ENCODE results near the gene LMO7. TPM values are rescaled to one million over a fixed set of nuclear protein-coding genes. Genes with fewer than 3 reads are reported as not detected.

The LMO7 gene
- total and polyA plus RNA-seq, 10 donors, result 2.2 to 15.5 (median 8.2) TPM

GRCh38 chr13:75787249-75787928 is 151.3 kb downstream of the LMO7 start:
- Histone ChIP-seq H3K4me3 (no peak overlapping the region), H3K4me1 (no peaks in the 10 kb centered on the region), H3K27ac (no peak overlapping the region), H3K9me3 (peaks cover 0 to 5% (median 0%) of the 10 kb centered on the region in 8 donors), H3K27me3 (replicated peaks in 1 of 7) (no peaks in the 10 kb centered on the region), H3K36me3 (no peaks in the 10 kb centered on the region)
- no peak for DNase-seq
- 81 to 87% (median 84%) methylated on average over 7 of the region's 7 CpGs for WGBS, 5 donors
- intact Hi-C loops (cut with DNase I; ENCODE audit: low total_unique reads), result no loop called here
- TF ChIP-seq POLR2AphosphoS5 (IDR thresholded peaks at IDR 0.05), result no peak
- TF ChIP-seq POLR2A (IDR thresholded peaks at IDR 0.05), result no peak
- TF ChIP-seq, protein P1, sequence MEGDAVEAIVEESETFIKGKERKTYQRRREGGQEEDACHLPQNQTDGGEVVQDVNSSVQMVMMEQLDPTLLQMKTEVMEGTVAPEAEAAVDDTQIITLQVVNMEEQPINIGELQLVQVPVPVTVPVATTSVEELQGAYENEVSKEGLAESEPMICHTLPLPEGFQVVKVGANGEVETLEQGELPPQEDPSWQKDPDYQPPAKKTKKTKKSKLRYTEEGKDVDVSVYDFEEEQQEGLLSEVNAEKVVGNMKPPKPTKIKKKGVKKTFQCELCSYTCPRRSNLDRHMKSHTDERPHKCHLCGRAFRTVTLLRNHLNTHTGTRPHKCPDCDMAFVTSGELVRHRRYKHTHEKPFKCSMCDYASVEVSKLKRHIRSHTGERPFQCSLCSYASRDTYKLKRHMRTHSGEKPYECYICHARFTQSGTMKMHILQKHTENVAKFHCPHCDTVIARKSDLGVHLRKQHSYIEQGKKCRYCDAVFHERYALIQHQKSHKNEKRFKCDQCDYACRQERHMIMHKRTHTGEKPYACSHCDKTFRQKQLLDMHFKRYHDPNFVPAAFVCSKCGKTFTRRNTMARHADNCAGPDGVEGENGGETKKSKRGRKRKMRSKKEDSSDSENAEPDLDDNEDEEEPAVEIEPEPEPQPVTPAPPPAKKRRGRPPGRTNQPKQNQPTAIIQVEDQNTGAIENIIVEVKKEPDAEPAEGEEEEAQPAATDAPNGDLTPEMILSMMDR (IDR thresholded peaks at IDR 0.05 in 8 of 11, conservative IDR thresholded peaks at IDR 0.05 in 3 of 11), result no peak

- WGBS, 5 donors, result 32 to 63% (median 42%) methylated on average over 3 of the region's 3 CpGs
- Histone ChIP-seq H3K4me3 (no peak overlapping the region), H3K9me3 (no peaks in the 10 kb centered on the region), H3K27ac (no peak overlapping the region), H3K4me1 (peaks cover 0 to 6% (median 0%) of the 10 kb centered on the region in 6 donors), H3K27me3 (replicated peaks in 1 of 7) (no peaks in the 10 kb centered on the region), H3K36me3 (no peaks in the 10 kb centered on the region)
- DNase-seq, result no peak
- TF ChIP-seq, protein P1 (IDR thresholded peaks at IDR 0.05 in 8 of 11, conservative IDR thresholded peaks at IDR 0.05 in 3 of 11), result no peak
- no peak for TF ChIP-seq POLR2A (IDR thresholded peaks at IDR 0.05)
- TF ChIP-seq POLR2AphosphoS5 (IDR thresholded peaks at IDR 0.05), result no peak
- intact Hi-C loops (cut with DNase I; ENCODE audit: low total_unique reads), result no loop called here
These were observed 152.4 kb downstream of the LMO7 start for GRCh38 chr13:75788481-75788981.

DNA sequence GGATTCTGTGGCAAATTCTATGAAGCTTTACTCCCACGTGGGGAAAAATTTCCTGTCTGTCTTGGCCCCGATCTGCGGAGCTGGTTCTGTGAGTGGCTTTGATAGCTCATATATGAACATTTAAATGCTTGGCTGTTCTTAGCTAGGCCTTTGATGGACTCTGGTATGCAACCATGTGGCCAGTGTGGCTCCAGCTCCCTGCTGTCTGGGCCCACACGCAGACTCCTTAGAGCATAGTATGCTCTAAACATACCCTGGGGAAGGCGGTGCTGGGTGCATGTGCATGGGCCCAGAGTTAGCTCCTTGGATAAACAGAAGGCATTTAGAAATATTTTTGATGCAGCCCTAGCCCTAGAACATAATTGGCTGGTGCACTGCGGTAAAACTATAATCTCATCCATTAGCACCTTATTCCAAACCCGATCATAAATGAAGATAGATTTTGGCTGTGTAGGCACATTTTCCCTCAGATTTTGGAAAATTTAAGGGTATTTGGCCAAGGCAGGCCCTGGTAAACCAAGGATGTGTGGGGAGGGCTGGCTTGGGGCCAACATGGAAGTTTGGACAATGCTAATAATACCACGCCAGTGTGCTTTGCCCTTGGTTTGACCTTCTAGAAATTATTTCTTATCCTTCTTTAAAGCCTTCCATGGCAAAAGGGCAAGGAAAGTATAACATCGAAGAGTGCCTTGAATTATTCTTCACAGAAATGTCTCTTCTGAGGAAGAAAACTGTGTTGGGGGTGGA is 153.5 kb downstream of the LMO7 start:
- H3K27ac ChIP-seq, result no peak overlapping the region
- intact Hi-C loops (cut with DNase I; ENCODE audit: low total_unique reads), result no loop called here
- 68 to 81% (median 73%) methylated on average over 9 of the region's 9 CpGs for WGBS, 5 donors
- no peak overlapping the region for H3K4me3 ChIP-seq
- TF ChIP-seq POLR2AphosphoS5 (IDR thresholded peaks at IDR 0.05), result no peak
- TF ChIP-seq POLR2A (IDR thresholded peaks at IDR 0.05), result no peak
- TF ChIP-seq, protein P1 (IDR thresholded peaks at IDR 0.05 in 8 of 11, conservative IDR thresholded peaks at IDR 0.05 in 3 of 11), result no peak
- peaks cover 0 to 6% (median 0%) of the 10 kb centered on the region in 6 donors for H3K4me1 ChIP-seq
- no peaks in the 10 kb centered on the region for H3K36me3 ChIP-seq
- H3K9me3 ChIP-seq, result no peaks in the 10 kb centered on the region
- no peak for DNase-seq
- no peaks in the 10 kb centered on the region for H3K27me3 ChIP-seq (replicated peaks in 1 of 7)

Data from spleen (tissue), 11 donors.